Mesenchymal stem cell (in vitro differentiated cells and primary cell): Measurements from ENCODE around the gene PXDN.

Source experiments
- DNase-seq: peaks from one replicate; pipeline ENCODE4 v3.0.0-alpha.2; 2013
- H2AFZ ChIP-seq: one replicate; pipeline ENCODE4 v1.6.1; 2013; ENCODE audit warnings: low read depth, mild to moderate bottlenecking, control low read depth, inconsistent platforms, low read length, moderate library complexity
- H2AK5ac ChIP-seq: 2 replicates; pipeline ENCODE4 v1.6.1; 2013; ENCODE audit warnings: low read length, moderate library complexity, mild to moderate bottlenecking, inconsistent platforms; ENCODE audit not compliant: severe bottlenecking
- H2BK120ac ChIP-seq: one replicate; pipeline ENCODE4 v1.6.1; 2013; ENCODE audit warnings: low read depth, mild to moderate bottlenecking, inconsistent platforms, low read length, moderate library complexity
- H2BK12ac ChIP-seq, 2 experiments: one replicate each; pipeline ENCODE4 v1.6.1; 2013; ENCODE audit warnings: inconsistent platforms in 2 of 2, low read length in 2 of 2, mild to moderate bottlenecking in 2 of 2, moderate library complexity in 2 of 2, control low read depth in 1 of 2
- H2BK15ac ChIP-seq: one replicate; pipeline ENCODE4 v1.6.1; 2013; ENCODE audit warnings: mild to moderate bottlenecking, low read depth, inconsistent platforms; ENCODE audit not compliant: poor library complexity, severe bottlenecking
- H2BK5ac ChIP-seq: 2 replicates; pipeline ENCODE4 v1.6.1; 2013; ENCODE audit warnings: low read depth, mild to moderate bottlenecking, low read length, control low read depth, inconsistent platforms; ENCODE audit not compliant: poor library complexity, severe bottlenecking
- H3K14ac ChIP-seq, 2 experiments: one replicate each; pipeline ENCODE4 v1.6.1; 2013; ENCODE audit warnings: inconsistent platforms in 2 of 2, low read length in 2 of 2, control low read depth in 1 of 2, mild to moderate bottlenecking in 1 of 2, moderate library complexity in 1 of 2
- H3K18ac ChIP-seq, 2 experiments: one replicate each; pipeline ENCODE4 v1.6.1; 2013; ENCODE audit warnings: inconsistent platforms in 2 of 2, low read length in 2 of 2, control low read depth in 1 of 2, low read depth in 1 of 2, mild to moderate bottlenecking in 1 of 2
- H3K23ac ChIP-seq, 2 experiments: one replicate each; pipeline ENCODE4 v1.6.1; 2013; ENCODE audit warnings: inconsistent platforms in 2 of 2, low read length in 2 of 2, mild to moderate bottlenecking in 2 of 2, moderate library complexity in 2 of 2, control low read depth in 1 of 2
- H3K27ac ChIP-seq: 2 replicates; pipeline ENCODE4 v1.5.1; 2013; ENCODE audit warnings: mild to moderate bottlenecking, moderate library complexity, low read length, control low read depth, inconsistent platforms; ENCODE audit not compliant: poor library complexity, severe bottlenecking
- H3K27me3 ChIP-seq, 2 experiments: 2 replicates each; pipeline versions ENCODE4 v1.6.1 to v1.7.0; 2013; ENCODE audit warnings: low read length in 2 of 2, mild to moderate bottlenecking in 2 of 2, moderate library complexity in 2 of 2, control low read depth in 1 of 2, inconsistent platforms in 1 of 2; ENCODE audit not compliant: control insufficient read depth in 1 of 2, insufficient read depth in 1 of 2
- H3K36me3 ChIP-seq, 2 experiments: 2 replicates each; pipeline versions ENCODE4 v1.6.1 to v1.7.0; 2013; ENCODE audit warnings: low read length in 2 of 2, control low read depth in 1 of 2, inconsistent platforms in 1 of 2, low read depth in 1 of 2, mild to moderate bottlenecking in 1 of 2; ENCODE audit not compliant: insufficient read depth in 2 of 2, control insufficient read depth in 1 of 2
- H3K4ac ChIP-seq, 2 experiments: one replicate each; pipeline ENCODE4 v1.6.1; 2013; ENCODE audit warnings: inconsistent platforms in 2 of 2, low read length in 2 of 2, mild to moderate bottlenecking in 2 of 2, moderate library complexity in 2 of 2, control low read depth in 1 of 2, low read depth in 1 of 2
- H3K4me1 ChIP-seq: 2 replicates; pipeline ENCODE4 v1.6.1; 2013; ENCODE audit warnings: low read depth, low read length, control low read depth; ENCODE audit not compliant: control insufficient read depth, insufficient read depth
- H3K4me2 ChIP-seq: 2 replicates; pipeline ENCODE4 v1.6.1; 2013; ENCODE audit warnings: low read length, mild to moderate bottlenecking, inconsistent platforms; ENCODE audit not compliant: poor library complexity, severe bottlenecking
- H3K4me3 ChIP-seq, 2 experiments: 2 replicates each; pipeline versions ENCODE4 v1.5.1 to v1.7.0; 2013; ENCODE audit warnings: low read length in 2 of 2, mild to moderate bottlenecking in 2 of 2, control low read depth in 1 of 2, low read depth in 1 of 2; ENCODE audit not compliant: insufficient read depth in 1 of 2
- H3K79me1 ChIP-seq: replicated peaks from 2 replicates; pipeline ENCODE4 v1.6.1; 2013; ENCODE audit warnings: mild to moderate bottlenecking, control low read depth, low read length, inconsistent platforms; ENCODE audit not compliant: poor library complexity, severe bottlenecking
- H3K9ac ChIP-seq: 2 replicates; pipeline ENCODE4 v1.7.0; 2013; ENCODE audit warnings: mild to moderate bottlenecking, low read length, moderate library complexity
- H3K9me3 ChIP-seq: 2 replicates; pipeline ENCODE4 v1.7.0; 2013; ENCODE audit warnings: mild to moderate bottlenecking, low read length; ENCODE audit not compliant: control insufficient read depth
- H4K8ac ChIP-seq: one replicate; pipeline ENCODE4 v1.6.1; 2013; ENCODE audit warnings: inconsistent platforms, mild to moderate bottlenecking, low read length, moderate library complexity
- H4K91ac ChIP-seq: one replicate; pipeline ENCODE4 v1.6.1; 2013; ENCODE audit warnings: mild to moderate bottlenecking, low read length, inconsistent platforms
- WGBS: methylation state at CpG from one replicate; pipeline ENCODE4 v1.1.7; 2013; ENCODE audit warnings: mixed read lengths; 5-methylcytosine and 5-hydroxymethylcytosine counted together

The PXDN gene

GRCh38 chr2:1619556-1619955 is 124.8 kb downstream of the PXDN start:
- Histone ChIP-seq H3K9ac (no peak overlapping the region), H3K4me3 (no peak overlapping the region), H4K8ac (no peak overlapping the region), H3K27me3 (peaks cover 0 to 64% of the 10 kb centered on the region in 2 experiments), H2AK5ac (no peak overlapping the region), H3K4me2 (no peak overlapping the region), H2BK12ac (no peak overlapping the region), H3K4ac (no peak overlapping the region), H2AFZ (no peak overlapping the region), H3K79me1 (no peaks in the 10 kb centered on the region), H4K91ac (no peak overlapping the region), H2BK120ac (no peak overlapping the region), H3K36me3 (peaks cover 0 to 4% of the 10 kb centered on the region in 2 experiments), H2BK5ac (no peak overlapping the region), H3K27ac (no peak overlapping the region), H3K18ac (no peak overlapping the region), H3K4me1 (peaks cover 19% of the 10 kb centered on the region), H2BK15ac (no peak overlapping the region), H3K9me3 (no peaks in the 10 kb centered on the region), H3K23ac (no peak overlapping the region), H3K14ac (no peak overlapping the region)
- DNase-seq = no peak
- 82% methylated on average over 9 of the region's 10 CpGs for WGBS

GRCh38 chr2:1618974-1619373 is 125.3 kb downstream of the PXDN start:
- H4K8ac ChIP-seq = no peak overlapping the region
- H3K9ac ChIP-seq = no peak overlapping the region
- no peak overlapping the region for H3K4ac ChIP-seq
- no peak overlapping the region for H2BK120ac ChIP-seq
- peaks cover 19% of the 10 kb centered on the region for H3K4me1 ChIP-seq
- no peaks in the 10 kb centered on the region for H3K79me1 ChIP-seq
- no peak overlapping the region for H3K23ac ChIP-seq
- H2BK15ac ChIP-seq = no peak overlapping the region
- DNase-seq = no peak
- H3K27me3 ChIP-seq = peaks cover 0 to 62% of the 10 kb centered on the region in 2 experiments
- no peak overlapping the region for H2BK5ac ChIP-seq
- peaks cover 0 to 4% of the 10 kb centered on the region in 2 experiments for H3K36me3 ChIP-seq
- no peak overlapping the region for H3K4me2 ChIP-seq
- WGBS = no CpG with 5 or more reads among the region's 3 CpGs
- H2AFZ ChIP-seq = no peak overlapping the region
- H3K4me3 ChIP-seq = no peak overlapping the region
- no peak overlapping the region for H2BK12ac ChIP-seq
- no peak overlapping the region for H3K14ac ChIP-seq
- no peaks in the 10 kb centered on the region for H3K9me3 ChIP-seq
- H2AK5ac ChIP-seq = no peak overlapping the region
- H3K18ac ChIP-seq = no peak overlapping the region
- no peak overlapping the region for H4K91ac ChIP-seq
- H3K27ac ChIP-seq = no peak overlapping the region

- Histone ChIP-seq H2BK15ac (no peak overlapping the region), H4K91ac (no peak overlapping the region)
- 91% methylated on average over 19 of the region's 20 CpGs for WGBS
These were observed 125.9 kb downstream of the PXDN start for GRCh38 chr2:1618191-1618961.

GRCh38 chr2:1617425-1618021 is 126.8 kb downstream of the PXDN start:
- Histone ChIP-seq H3K18ac (no peak overlapping the region), H3K36me3 (peaks cover 0 to 4% of the 10 kb centered on the region in 2 experiments), H3K4me1 (peaks cover 26% of the 10 kb centered on the region), H2BK15ac (no peak overlapping the region), H2AFZ (no peak overlapping the region), H3K79me1 (no peaks in the 10 kb centered on the region), H2BK12ac (no peak overlapping the region), H3K9ac (no peak overlapping the region), H4K8ac (no peak overlapping the region), H3K4ac (no peak overlapping the region), H3K9me3 (no peaks in the 10 kb centered on the region), H2AK5ac (peak overlapping the region; percentile 50), H3K27ac (no peak overlapping the region), H4K91ac (no peak overlapping the region), H3K23ac (no peak overlapping the region), H2BK5ac (no peak overlapping the region), H3K4me3 (no peak overlapping the region), H2BK120ac (no peak overlapping the region), H3K14ac (no peak overlapping the region), H3K27me3 (peaks cover 0 to 50% of the 10 kb centered on the region in 2 experiments), H3K4me2 (no peak overlapping the region)
- WGBS = 77% methylated on average over 11 of the region's 11 CpGs
- DNase-seq = no peak

More at GRCh38 chr2:1618191-1618961, 125.9 kb downstream of the PXDN start:
- Histone ChIP-seq H3K27me3 (peaks cover 0 to 56% of the 10 kb centered on the region in 2 experiments), H3K9me3 (no peaks in the 10 kb centered on the region), H2AFZ (no peak overlapping the region), H3K4me1 (peaks cover 22% of the 10 kb centered on the region), H3K4me2 (no peak overlapping the region), H2BK12ac (no peak overlapping the region), H3K23ac (no peak overlapping the region), H3K18ac (no peak overlapping the region), H3K14ac (no peak overlapping the region), H3K36me3 (peaks cover 0 to 4% of the 10 kb centered on the region in 2 experiments), H2BK120ac (no peak overlapping the region), H2AK5ac (peak overlapping the region; percentile 50), H2BK5ac (no peak overlapping the region), H3K27ac (no peak overlapping the region), H3K4me3 (no peak overlapping the region), H3K79me1 (no peaks in the 10 kb centered on the region), H3K4ac (no peak overlapping the region), H4K8ac (no peak overlapping the region), H3K9ac (no peak overlapping the region)
- DNase-seq = no peak
